Sigmoid colon (tissue), 7 donors: ENCODE measurements around the gene RPN2. TPM values are rescaled to one million over a fixed set of nuclear protein-coding genes. Genes with fewer than 3 reads are reported as not detected.

ENCODE experiments used
- DNase-seq: peaks from one replicate; pipeline ENCODE4 v3.0.0-alpha.2; 2019
- H3K27ac ChIP-seq, 4 donors: fragments of 200-600 bp; sonication (generic); one replicate each; pipeline ENCODE4 v1.5.1; 2016 to 2019; ENCODE audit warnings: mild to moderate bottlenecking in 1 of 4
- H3K27me3 ChIP-seq, 3 donors: fragments of 200-600 bp; sonication (generic); one replicate each; pipeline ENCODE4 v1.5.1; 2019; ENCODE audit warnings: mild to moderate bottlenecking in 1 of 3
- H3K36me3 ChIP-seq, 4 donors: fragments of 200-600 bp; sonication (generic); one replicate each; pipeline ENCODE4 v1.5.1; 2016 to 2019
- H3K4me1 ChIP-seq, 4 donors: fragments of 200-600 bp; sonication (generic); one replicate each; pipeline ENCODE4 v1.5.1; 2017 to 2019
- H3K4me3 ChIP-seq, 4 donors: fragments of 200-600 bp; sonication (generic); one replicate each; pipeline ENCODE4 v1.5.1; 2017 to 2019; ENCODE audit warnings: mild to moderate bottlenecking in 2 of 4, moderate library complexity in 1 of 4
- H3K9me3 ChIP-seq, 4 donors: fragments of 200-600 bp in 3 of 4; sonication (generic) in 3 of 4; one replicate each; pipeline versions ENCODE4 v1.5.1 to v1.6.1; 2013 to 2019
- CTCF ChIP-seq, 4 experiments: fragments of 450-650 bp in 3 of 4; fragments of 200-600 bp in 1 of 4; IDR thresholded peaks; one replicate each; pipeline ENCODE4 v1.5.1; 2016 to 2019; ENCODE audit warnings: antibody characterized with exemption in 4 of 4, mild to moderate bottlenecking in 3 of 4, moderate library complexity in 2 of 4
- EP300 ChIP-seq, 4 donors: sonication (generic); formaldehyde crosslinking; IDR thresholded peaks; one replicate each; pipeline ENCODE4 v1.6.1; 2017; ENCODE audit warnings: antibody characterized with exemption in 4 of 4
- POLR2A ChIP-seq, 2 donors: fragments of 450-650 bp; IDR thresholded peaks; one replicate each; pipeline ENCODE4 v1.6.1; 2016; ENCODE audit warnings: antibody characterized with exemption in 2 of 2, mild to moderate bottlenecking in 2 of 2, moderate library complexity in 2 of 2
- POLR2AphosphoS5 ChIP-seq, 4 donors: sonication (generic); formaldehyde crosslinking; IDR thresholded peaks; one replicate each; pipeline ENCODE4 v1.6.1; 2017; ENCODE audit warnings: antibody characterized with exemption in 4 of 4
- WGBS, 2 donors: extraction: QIAGEN DNeasy Blood & Tissue Kit; methylation state at CpG; one replicate each; pipeline ENCODE4 v1.1.7; 2013; 5-methylcytosine and 5-hydroxymethylcytosine counted together
- intact Hi-C: fragments of 100-400 bp; cut with DNase I; formaldehyde crosslinking; loops from one replicate; pipeline ENCODE4 v1.15.1; 2023
- polyA plus RNA-seq, 3 donors: library from polyadenylated mRNA; stranded (reverse); fragments of 200-250 nt; gene quantifications; one replicate each; pipeline ENCODE4 v1.2.3, GENCODE V29; 2013
- total RNA-seq, 4 donors: library from RNA; depleted of rRNA; stranded (reverse); fragments of >200 nt; gene quantifications; one replicate each; pipeline ENCODE4 v1.1.0, GENCODE V29; 2016
- donor health status: healthy with polysubstance abuse.
- donor health status: Bipolar disorder and iron deficiency.
- donor health status: healthy.

The RPN2 gene
- total and polyA plus RNA-seq, 7 donors, result 21.6 to 142 (median 72.8) TPM

- Histone ChIP-seq H3K9me3 (no peaks in the 10 kb centered on the region), H3K4me1 (peaks cover 0 to 13% (median 8%) of the 10 kb centered on the region in 4 donors), H3K27ac (no peak overlapping the region), H3K4me3 (no peak overlapping the region), H3K27me3 (no peaks in the 10 kb centered on the region), H3K36me3 (peaks cover 57 to 100% (median 86%) of the 10 kb centered on the region in 4 donors)
- 97 to 98% methylated on average over 4 of the region's 4 CpGs for WGBS, 2 donors
- TF ChIP-seq EP300 (IDR thresholded peaks at IDR 0.05) (no peak), POLR2AphosphoS5 (IDR thresholded peaks at IDR 0.05) (no peak), POLR2A (IDR thresholded peaks at IDR 0.05) (no peak), CTCF (IDR thresholded peaks at IDR 0.05) (no peak)
- no peak for DNase-seq
- intact Hi-C loops, result no loop called here
These were observed 50.2 kb downstream of the RPN2 start for GRCh38 chr20:37229357-37229756.

- 95 to 97% methylated on average over 6 of the region's 6 CpGs for WGBS, 2 donors
- H3K27me3 ChIP-seq, result no peaks in the 10 kb centered on the region
- H3K9me3 ChIP-seq, result no peaks in the 10 kb centered on the region
- peaks cover 56 to 100% (median 86%) of the 10 kb centered on the region in 4 donors for H3K36me3 ChIP-seq
- no peak for DNase-seq
- no peak overlapping the region for H3K4me3 ChIP-seq
- intact Hi-C loops, result no loop called here
- TF ChIP-seq POLR2AphosphoS5 (IDR thresholded peaks at IDR 0.05), result no peak
- no peak for TF ChIP-seq CTCF (IDR thresholded peaks at IDR 0.05)
- TF ChIP-seq POLR2A (IDR thresholded peaks at IDR 0.05), result no peak
- TF ChIP-seq EP300 (IDR thresholded peaks at IDR 0.05), result no peak
- H3K4me1 ChIP-seq, result peaks cover 0 to 13% (median 8%) of the 10 kb centered on the region in 4 donors
- no peak overlapping the region for H3K27ac ChIP-seq
These were observed 51.1 kb downstream of the RPN2 start for GRCh38 chr20:37230200-37230599.

GRCh38 chr20:37231947-37232630 is 53.0 kb downstream of the RPN2 start:
- peaks cover 49 to 100% (median 85%) of the 10 kb centered on the region in 4 donors for H3K36me3 ChIP-seq
- WGBS, 2 donors, result 94 to 97% methylated on average over 13 of the region's 13 CpGs
- TF ChIP-seq POLR2A (IDR thresholded peaks at IDR 0.05) (no peak), CTCF (IDR thresholded peaks at IDR 0.05) (no peak), POLR2AphosphoS5 (IDR thresholded peaks at IDR 0.05) (no peak), EP300 (IDR thresholded peaks at IDR 0.05) (no peak)

GRCh38 chr20:37233548-37234253 is 54.6 kb downstream of the RPN2 start:
- no peaks in the 10 kb centered on the region for H3K9me3 ChIP-seq
- intact Hi-C loops, result no loop called here
- no peak overlapping the region for H3K4me3 ChIP-seq
- DNase-seq, result no peak
- peaks cover 54 to 100% (median 84%) of the 10 kb centered on the region in 4 donors for H3K36me3 ChIP-seq
- no peak overlapping the region for H3K27ac ChIP-seq
- no peaks in the 10 kb centered on the region for H3K27me3 ChIP-seq
- TF ChIP-seq EP300 (IDR thresholded peaks at IDR 0.05) (no peak), POLR2AphosphoS5 (IDR thresholded peaks at IDR 0.05) (no peak), POLR2A (IDR thresholded peaks at IDR 0.05) (no peak), CTCF (IDR thresholded peaks at IDR 0.05) (no peak)
- WGBS, 2 donors, result 86 to 92% methylated on average over 10 of the region's 10 CpGs
- peaks cover 0 to 3% (median 0%) of the 10 kb centered on the region in 4 donors for H3K4me1 ChIP-seq

More at GRCh38 chr20:37231947-37232630, 53.0 kb downstream of the RPN2 start:
- no peaks in the 10 kb centered on the region for H3K27me3 ChIP-seq
- H3K4me3 ChIP-seq, result no peak overlapping the region
- intact Hi-C loops, result no loop called here
- peaks cover 0 to 8% (median 5%) of the 10 kb centered on the region in 4 donors for H3K4me1 ChIP-seq
- DNase-seq, result no peak
- H3K9me3 ChIP-seq, result no peaks in the 10 kb centered on the region
- H3K27ac ChIP-seq, result no peak overlapping the region
